OCI-LY1 (cell line): Measurements from ENCODE around the gene OR4Q2.

Experiments
- H2AFZ ChIP-seq: fragments of 200-600 bp; sonication (generic), shearing (Covaris generic); 2 replicates; pipeline ENCODE4 v1.6.0; 2014; ENCODE audit warnings: antibody characterized with exemption, mild to moderate bottlenecking, low read length
- H3F3A ChIP-seq: fragments of 200-600 bp; sonication (generic), shearing (Covaris generic); 2 replicates; pipeline ENCODE4 v1.6.0; 2014; ENCODE audit warnings: mild to moderate bottlenecking, antibody characterized with exemption, low read length, moderate library complexity; ENCODE audit not compliant: insufficient read depth
- H3K27ac ChIP-seq: fragments of 200-600 bp; sonication (generic); 2 replicates; pipeline ENCODE4 v1.5.1; 2014; ENCODE audit warnings: low read length, mixed run types, mild to moderate bottlenecking, low read depth; ENCODE audit not compliant: poor library complexity, severe bottlenecking
- H3K27me3 ChIP-seq: fragments of 200-600 bp; sonication (generic); 2 replicates; pipeline ENCODE4 v1.6.0; 2014; ENCODE audit warnings: antibody characterized with exemption, mild to moderate bottlenecking, low read length, moderate library complexity; ENCODE audit not compliant: insufficient read depth
- H3K36me3 ChIP-seq: fragments of 200-600 bp; sonication (generic); 2 replicates; pipeline ENCODE4 v1.6.1; 2014; ENCODE audit warnings: mild to moderate bottlenecking, antibody characterized with exemption, low read length, moderate library complexity, mixed read lengths; ENCODE audit not compliant: insufficient read depth
- H3K4me1 ChIP-seq: fragments of 200-600 bp; sonication (generic); 2 replicates; pipeline ENCODE4 v1.5.1; 2014; ENCODE audit warnings: mild to moderate bottlenecking, low read length, moderate library complexity; ENCODE audit not compliant: insufficient read depth, severe bottlenecking
- H3K4me2 ChIP-seq: fragments of 200-600 bp; sonication (generic), shearing (Covaris generic); 2 replicates; pipeline ENCODE4 v1.6.1; 2014; ENCODE audit warnings: low read length
- H3K4me3 ChIP-seq: fragments of 200-600 bp; sonication (generic); 2 replicates; pipeline ENCODE4 v1.5.1; 2014; ENCODE audit warnings: low read length, low read depth, mild to moderate bottlenecking, mixed read lengths; ENCODE audit not compliant: poor library complexity, severe bottlenecking
- H3K79me2 ChIP-seq: fragments of 200-600 bp; shearing (Covaris generic); 2 replicates; pipeline ENCODE4 v1.6.1; 2016; ENCODE audit warnings: mixed run types, low read length, mixed read lengths; ENCODE audit not compliant: insufficient read depth
- H3K9ac ChIP-seq: fragments of 200-600 bp; sonication (generic), shearing (Covaris generic); 2 replicates; pipeline ENCODE4 v1.6.1; 2014; ENCODE audit warnings: mild to moderate bottlenecking, low read length, mixed read lengths
- H3K9me2 ChIP-seq: fragments of 200-600 bp; sonication (generic), shearing (Covaris generic); 2 replicates; pipeline ENCODE4 v1.6.1; 2014; ENCODE audit warnings: low read depth, mild to moderate bottlenecking, low read length, mixed read lengths
- H3K9me3 ChIP-seq: fragments of 200-600 bp; shearing (Covaris generic); 2 replicates; pipeline ENCODE4 v1.6.1; 2014; ENCODE audit warnings: low read length, mixed read lengths
- H4K20me1 ChIP-seq: fragments of 200-600 bp; sonication (generic), shearing (Covaris generic); 2 replicates; pipeline ENCODE4 v1.6.0; 2016; ENCODE audit warnings: mild to moderate bottlenecking, low read length; ENCODE audit not compliant: insufficient read depth
- EZH2 ChIP-seq: fragments of 200-600 bp; sonication (generic), shearing (Covaris generic); IDR thresholded peaks from 2 replicates; pipeline ENCODE4 v1.8.0; 2017; ENCODE audit warnings: borderline replicate concordance, mixed run types, mild to moderate bottlenecking, antibody characterized with exemption, low read length, moderate library complexity, mixed read lengths
- TF ChIP-seq, protein P1 (sequence below): fragments of 200-600 bp; sonication (generic), shearing (Covaris generic); IDR thresholded peaks from 2 replicates; pipeline ENCODE4 v1.5.1; 2017; ENCODE audit warnings: mild to moderate bottlenecking, antibody characterized with exemption, low read length, moderate library complexity, mixed read lengths

OR4Q2 gene

DNA sequence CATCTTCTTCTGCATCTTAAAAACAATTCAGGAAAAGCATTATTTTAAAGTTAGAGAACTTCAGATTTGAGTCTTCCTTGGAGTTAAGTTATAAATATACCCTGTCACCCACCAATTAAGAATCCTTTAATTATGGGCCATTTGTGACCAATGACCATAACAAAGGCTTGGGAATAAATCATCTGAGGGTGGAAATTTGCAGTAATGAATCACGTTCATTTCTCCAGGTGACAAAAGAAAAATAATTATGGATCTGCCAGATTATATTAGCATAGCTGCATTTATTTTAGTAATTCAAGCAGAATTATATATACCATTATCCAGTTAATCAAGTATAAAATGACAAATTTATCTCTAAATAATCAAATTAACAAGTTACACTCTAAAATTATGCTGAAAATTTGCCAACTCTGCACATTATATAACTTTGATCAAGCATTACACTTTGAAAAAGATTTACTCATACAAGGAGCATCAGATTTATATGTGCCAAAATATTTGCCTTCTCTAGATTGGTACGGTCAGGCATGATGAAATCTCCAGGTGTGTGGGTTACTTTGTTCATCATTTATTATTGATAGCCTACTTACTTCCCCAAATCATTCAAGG, 17.4 kb downstream of the OR4Q2 start, which contains the start of gene OR4K14:
Gene OR4K14, minus strand, starts transcription at position 51 of the 609 bp plus-strand sequence. CDS start 4,114 bp downstream, outside the sequence.
- Histone ChIP-seq H3K27ac (no peak within 1 kb of the TSS), H2AFZ (no peak within 1 kb of the TSS), H3F3A (no peaks in the 10 kb centered on the region), H3K4me1 (no peaks in the 10 kb centered on the region), H3K9me3 (no peaks in the 10 kb centered on the region), H3K27me3 (no peaks in the 10 kb centered on the region), H3K9me2 (no peaks in the 10 kb centered on the region), H4K20me1 (no peaks in the 10 kb centered on the region), H3K36me3 (no peaks in the 10 kb centered on the region), H3K4me3 (no peak within 1 kb of the TSS), H3K4me2 (no peak within 1 kb of the TSS), H3K79me2 (no peaks in the 10 kb centered on the region), H3K9ac (no peak within 1 kb of the TSS)
- TF ChIP-seq, protein P1, sequence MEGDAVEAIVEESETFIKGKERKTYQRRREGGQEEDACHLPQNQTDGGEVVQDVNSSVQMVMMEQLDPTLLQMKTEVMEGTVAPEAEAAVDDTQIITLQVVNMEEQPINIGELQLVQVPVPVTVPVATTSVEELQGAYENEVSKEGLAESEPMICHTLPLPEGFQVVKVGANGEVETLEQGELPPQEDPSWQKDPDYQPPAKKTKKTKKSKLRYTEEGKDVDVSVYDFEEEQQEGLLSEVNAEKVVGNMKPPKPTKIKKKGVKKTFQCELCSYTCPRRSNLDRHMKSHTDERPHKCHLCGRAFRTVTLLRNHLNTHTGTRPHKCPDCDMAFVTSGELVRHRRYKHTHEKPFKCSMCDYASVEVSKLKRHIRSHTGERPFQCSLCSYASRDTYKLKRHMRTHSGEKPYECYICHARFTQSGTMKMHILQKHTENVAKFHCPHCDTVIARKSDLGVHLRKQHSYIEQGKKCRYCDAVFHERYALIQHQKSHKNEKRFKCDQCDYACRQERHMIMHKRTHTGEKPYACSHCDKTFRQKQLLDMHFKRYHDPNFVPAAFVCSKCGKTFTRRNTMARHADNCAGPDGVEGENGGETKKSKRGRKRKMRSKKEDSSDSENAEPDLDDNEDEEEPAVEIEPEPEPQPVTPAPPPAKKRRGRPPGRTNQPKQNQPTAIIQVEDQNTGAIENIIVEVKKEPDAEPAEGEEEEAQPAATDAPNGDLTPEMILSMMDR = no peak
- TF ChIP-seq EZH2 = no peak

- Histone ChIP-seq H3K9me3 (no peaks in the 10 kb centered on the region), H3K4me1 (no peaks in the 10 kb centered on the region), H3K9me2 (no peaks in the 10 kb centered on the region), H3F3A (no peaks in the 10 kb centered on the region), H3K79me2 (no peaks in the 10 kb centered on the region), H3K36me3 (no peaks in the 10 kb centered on the region), H3K27ac (no peak overlapping the region), H3K4me3 (no peak overlapping the region), H2AFZ (no peak overlapping the region), H4K20me1 (no peaks in the 10 kb centered on the region), H3K9ac (no peak overlapping the region), H3K27me3 (no peaks in the 10 kb centered on the region), H3K4me2 (no peak overlapping the region)
- no peak for TF ChIP-seq EZH2
- TF ChIP-seq, protein P1 = no peak
These were observed 29.1 kb downstream of the OR4Q2 start for GRCh38 chr14:20031058-20031457.

DNA sequence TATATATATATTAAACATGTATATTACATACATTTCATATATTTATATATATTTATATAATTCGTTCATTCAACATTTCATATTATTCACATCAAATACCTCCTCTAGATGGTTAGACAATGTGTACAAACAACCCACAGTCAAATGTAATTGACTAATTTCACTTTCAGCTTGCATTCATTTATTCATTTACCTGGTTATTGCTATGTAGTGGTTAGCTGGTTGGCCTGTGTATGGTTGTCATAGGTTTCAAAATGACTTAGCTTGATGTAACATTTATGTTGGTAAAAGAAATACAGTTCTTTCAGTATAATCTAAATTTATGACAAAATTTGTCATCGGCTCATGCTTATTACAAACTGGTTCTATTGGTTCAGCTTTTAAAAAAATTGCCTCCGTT, 33.5 kb downstream of the OR4Q2 start:
- Histone ChIP-seq H3K36me3 (no peaks in the 10 kb centered on the region), H3K27me3 (no peaks in the 10 kb centered on the region), H3K9ac (no peak overlapping the region), H3K9me3 (no peaks in the 10 kb centered on the region), H2AFZ (no peak overlapping the region), H3K27ac (no peak overlapping the region), H4K20me1 (no peaks in the 10 kb centered on the region), H3K4me3 (no peak overlapping the region), H3K4me2 (no peak overlapping the region), H3K4me1 (no peaks in the 10 kb centered on the region), H3K79me2 (no peaks in the 10 kb centered on the region), H3F3A (no peaks in the 10 kb centered on the region), H3K9me2 (no peaks in the 10 kb centered on the region)
- TF ChIP-seq EZH2 = no peak
- TF ChIP-seq, protein P1 = no peak
